ENCODE data around the gene LRRC8D.

DNA sequence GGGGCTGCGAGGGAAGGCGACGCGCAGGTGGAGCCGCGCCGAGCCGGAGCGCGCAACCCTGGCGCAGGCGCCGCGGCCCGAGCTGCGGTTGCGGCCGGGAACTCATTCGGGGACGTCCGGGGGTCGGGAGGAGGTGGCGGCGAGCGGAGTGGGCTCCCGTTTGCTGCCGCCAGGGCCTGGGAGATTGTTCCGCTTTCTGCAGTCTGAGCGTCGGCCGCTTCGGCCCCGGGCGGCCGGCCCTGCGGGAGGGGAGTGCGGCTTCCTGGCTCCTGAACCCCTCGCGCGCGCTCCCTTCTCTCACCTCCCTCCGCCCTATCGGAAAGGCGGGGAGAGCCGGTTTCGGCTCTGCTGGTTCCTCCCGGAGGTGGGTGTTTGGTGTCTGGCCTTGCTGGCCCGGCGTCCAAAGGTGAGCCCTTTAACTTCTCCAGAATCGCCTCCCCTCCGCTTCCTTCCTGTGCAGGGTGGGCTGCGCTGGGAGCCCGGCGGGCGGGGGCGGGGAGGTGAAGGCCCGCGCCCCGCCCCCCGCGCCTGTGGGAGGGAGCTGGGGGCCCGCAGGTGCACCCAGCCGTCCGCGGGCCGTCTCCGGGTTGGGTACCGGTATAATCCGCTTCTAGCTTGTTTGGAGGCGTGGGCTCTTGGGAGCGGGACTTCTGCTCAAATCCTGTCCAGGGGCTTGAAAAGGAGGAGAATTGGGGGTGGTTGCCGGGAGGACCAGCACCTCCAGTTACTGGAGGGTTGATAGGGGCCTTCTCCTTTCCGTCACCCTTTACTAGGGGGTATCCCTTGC lies 683 bp downstream of the LRRC8D start:
- TF ChIP-seq, protein P1, sequence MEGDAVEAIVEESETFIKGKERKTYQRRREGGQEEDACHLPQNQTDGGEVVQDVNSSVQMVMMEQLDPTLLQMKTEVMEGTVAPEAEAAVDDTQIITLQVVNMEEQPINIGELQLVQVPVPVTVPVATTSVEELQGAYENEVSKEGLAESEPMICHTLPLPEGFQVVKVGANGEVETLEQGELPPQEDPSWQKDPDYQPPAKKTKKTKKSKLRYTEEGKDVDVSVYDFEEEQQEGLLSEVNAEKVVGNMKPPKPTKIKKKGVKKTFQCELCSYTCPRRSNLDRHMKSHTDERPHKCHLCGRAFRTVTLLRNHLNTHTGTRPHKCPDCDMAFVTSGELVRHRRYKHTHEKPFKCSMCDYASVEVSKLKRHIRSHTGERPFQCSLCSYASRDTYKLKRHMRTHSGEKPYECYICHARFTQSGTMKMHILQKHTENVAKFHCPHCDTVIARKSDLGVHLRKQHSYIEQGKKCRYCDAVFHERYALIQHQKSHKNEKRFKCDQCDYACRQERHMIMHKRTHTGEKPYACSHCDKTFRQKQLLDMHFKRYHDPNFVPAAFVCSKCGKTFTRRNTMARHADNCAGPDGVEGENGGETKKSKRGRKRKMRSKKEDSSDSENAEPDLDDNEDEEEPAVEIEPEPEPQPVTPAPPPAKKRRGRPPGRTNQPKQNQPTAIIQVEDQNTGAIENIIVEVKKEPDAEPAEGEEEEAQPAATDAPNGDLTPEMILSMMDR (conservative IDR thresholded peaks at IDR 0.05; ENCODE audit: low read depth, low read length): no peak
- TF ChIP-seq EZH2phosphoT487 (IDR thresholded peaks at IDR 0.05; ENCODE audit: borderline replicate concordance, low read length): no peak
